ENCODE results near the gene GRID2. TPM values are rescaled to one million over a fixed set of nuclear protein-coding genes. Genes with fewer than 3 reads are reported as not detected.

GRID2 gene
- total RNA-seq, 2 donors from 2014 or later, result not detected

- Mint-ChIP-seq H3K27ac (no peak overlapping the region), H3K36me3 (no peaks in the 10 kb centered on the region), H3K9me3 (peaks cover 0 to 9% of the 10 kb centered on the region in 2 donors)
- ATAC-seq (no peak), DNase-seq (ENCODE audit: low spot score in 2 of 2) (no peak)
These were observed 218.6 kb downstream of the GRID2 start for GRCh38 chr4:92522356-92522755.

- H3K36me3 Mint-ChIP-seq, result no peaks in the 10 kb centered on the region
- no peak for ATAC-seq
- no peak overlapping the region for H3K27ac Mint-ChIP-seq
- peaks cover 3 to 7% of the 10 kb centered on the region in 2 donors for H3K9me3 Mint-ChIP-seq
- no peak for DNase-seq (ENCODE audit: low spot score in 2 of 2)
These were observed 220.4 kb downstream of the GRID2 start for GRCh38 chr4:92524131-92524530.

GRCh38 chr4:92528541-92528940 is 224.8 kb downstream of the GRID2 start:
- no peak for ATAC-seq
- Mint-ChIP-seq H3K36me3 (no peaks in the 10 kb centered on the region), H3K9me3 (peaks cover 16 to 18% of the 10 kb centered on the region in 2 donors), H3K27ac (no peak overlapping the region)
- DNase-seq (ENCODE audit: low spot score in 2 of 2), result no peak

GRCh38 chr4:92529510-92529909 is 225.7 kb downstream of the GRID2 start:
- H3K27ac Mint-ChIP-seq, result no peak overlapping the region

GRCh38 chr4:92535599-92535998 is 231.8 kb downstream of the GRID2 start:
- no peak overlapping the region for H3K27ac Mint-ChIP-seq
- DNase-seq (ENCODE audit: low spot score in 2 of 2) (no peak), ATAC-seq (no peak)
- peaks cover 5 to 12% of the 10 kb centered on the region in 2 donors for H3K9me3 Mint-ChIP-seq
- H3K36me3 Mint-ChIP-seq, result no peaks in the 10 kb centered on the region

More at GRCh38 chr4:92529510-92529909, 225.7 kb downstream of the GRID2 start:
- DNase-seq (ENCODE audit: low spot score in 2 of 2) (no peak), ATAC-seq (no peak)
- Mint-ChIP-seq H3K36me3 (no peaks in the 10 kb centered on the region), H3K9me3 (peaks cover 16 to 18% of the 10 kb centered on the region in 2 donors)

GRCh38 chr4:92551616-92552015 is 247.8 kb downstream of the GRID2 start:
- Mint-ChIP-seq H3K36me3 (peaks cover 0 to 5% of the 10 kb centered on the region in 2 donors), H3K27ac (no peak overlapping the region), H3K9me3 (peaks cover 10 to 14% of the 10 kb centered on the region in 2 donors)
- ATAC-seq, result no peak
- no peak for DNase-seq (ENCODE audit: low spot score in 2 of 2)

GRCh38 chr4:92566269-92566668 is 262.5 kb downstream of the GRID2 start:
- ATAC-seq, result no peak
- DNase-seq (ENCODE audit: low spot score in 2 of 2), result no peak
- Mint-ChIP-seq H3K27ac (no peak overlapping the region), H3K9me3 (peaks cover 22 to 23% of the 10 kb centered on the region in 2 donors), H3K36me3 (peaks cover 0 to 5% of the 10 kb centered on the region in 2 donors)

- no peak for DNase-seq (ENCODE audit: low spot score in 2 of 2)
- Mint-ChIP-seq H3K36me3 (no peaks in the 10 kb centered on the region), H3K9me3 (peaks cover 7 to 8% of the 10 kb centered on the region in 2 donors), H3K27ac (no peak overlapping the region)
- ATAC-seq, result no peak
These were observed 277.1 kb downstream of the GRID2 start for GRCh38 chr4:92580816-92581215.

- Mint-ChIP-seq H3K9me3 (peaks cover 20 to 35% of the 10 kb centered on the region in 2 donors), H3K36me3 (peaks cover 0 to 5% of the 10 kb centered on the region in 2 donors), H3K27ac (no peak overlapping the region)
- ATAC-seq (no peak), DNase-seq (ENCODE audit: low spot score in 2 of 2) (no peak)
These were observed 295.3 kb downstream of the GRID2 start for GRCh38 chr4:92599044-92599443.

GRCh38 chr4:92600638-92601037 is 296.9 kb downstream of the GRID2 start:
- no peak for DNase-seq (ENCODE audit: low spot score in 2 of 2)
- no peak for ATAC-seq
- Mint-ChIP-seq H3K9me3 (peaks cover 28 to 35% of the 10 kb centered on the region in 2 donors), H3K36me3 (peaks cover 0 to 5% of the 10 kb centered on the region in 2 donors), H3K27ac (no peak overlapping the region)

GRCh38 chr4:92606227-92606626 is 302.5 kb downstream of the GRID2 start:
- Mint-ChIP-seq H3K36me3 (peaks cover 0 to 3% of the 10 kb centered on the region in 2 donors), H3K9me3 (peaks cover 26 to 28% of the 10 kb centered on the region in 2 donors), H3K27ac (no peak overlapping the region)
- ATAC-seq, result no peak
- DNase-seq (ENCODE audit: low spot score in 2 of 2), result no peak

- Mint-ChIP-seq H3K36me3 (no peaks in the 10 kb centered on the region), H3K27ac (no peak overlapping the region), H3K9me3 (peaks cover 26 to 27% of the 10 kb centered on the region in 2 donors)
- DNase-seq (ENCODE audit: low spot score in 2 of 2), result no peak
- no peak for ATAC-seq
These were observed 311.3 kb downstream of the GRID2 start for GRCh38 chr4:92615049-92615448.

- H3K36me3 Mint-ChIP-seq, result no peaks in the 10 kb centered on the region
- DNase-seq (ENCODE audit: low spot score in 2 of 2) (no peak), ATAC-seq (no peak)
- peaks cover 21 to 30% of the 10 kb centered on the region in 2 donors for H3K9me3 Mint-ChIP-seq
- no peak overlapping the region for H3K27ac Mint-ChIP-seq
These were observed 315.2 kb downstream of the GRID2 start for GRCh38 chr4:92618968-92619367.

- Mint-ChIP-seq H3K27ac (no peak overlapping the region), H3K36me3 (no peaks in the 10 kb centered on the region), H3K9me3 (peaks cover 15 to 20% of the 10 kb centered on the region in 2 donors)
- no peak for ATAC-seq
- DNase-seq (ENCODE audit: low spot score in 2 of 2), result no peak
These were observed 325.5 kb downstream of the GRID2 start for GRCh38 chr4:92629302-92629701.

GRCh38 chr4:92634882-92635281 is 331.1 kb downstream of the GRID2 start:
- Mint-ChIP-seq H3K36me3 (no peaks in the 10 kb centered on the region), H3K27ac (no peak overlapping the region), H3K9me3 (peaks cover 13 to 14% of the 10 kb centered on the region in 2 donors)
- ATAC-seq (no peak), DNase-seq (ENCODE audit: low spot score in 2 of 2) (no peak)

GRCh38 chr4:92636038-92636806 is 332.5 kb downstream of the GRID2 start:
- DNase-seq (ENCODE audit: low spot score in 2 of 2), result no peak
- peaks cover 8 to 11% of the 10 kb centered on the region in 2 donors for H3K9me3 Mint-ChIP-seq
- no peak for ATAC-seq
- no peaks in the 10 kb centered on the region for H3K36me3 Mint-ChIP-seq
- no peak overlapping the region for H3K27ac Mint-ChIP-seq

- no peak overlapping the region for H3K27ac Mint-ChIP-seq
These were observed 337.6 kb downstream of the GRID2 start for GRCh38 chr4:92641409-92641808.

GRCh38 chr4:92646826-92647225 is 343.1 kb downstream of the GRID2 start:
- H3K36me3 Mint-ChIP-seq, result no peaks in the 10 kb centered on the region
- H3K27ac Mint-ChIP-seq, result no peak overlapping the region
- DNase-seq (ENCODE audit: low spot score in 2 of 2), result no peak
- H3K9me3 Mint-ChIP-seq, result peaks cover 14 to 23% of the 10 kb centered on the region in 2 donors
- ATAC-seq, result no peak

More at GRCh38 chr4:92641409-92641808, 337.6 kb downstream of the GRID2 start:
- ATAC-seq (no peak), DNase-seq (ENCODE audit: low spot score in 2 of 2) (no peak)
- H3K9me3 Mint-ChIP-seq, result peaks cover 9 to 15% of the 10 kb centered on the region in 2 donors
- H3K36me3 Mint-ChIP-seq, result no peaks in the 10 kb centered on the region

Measured in activated naive CD4-positive, alpha-beta T cell treated with anti-CD3 and anti-CD28 coated beads, Interleukin-2, amount 50 U/mL, for 72 hours (primary cell).